ENCODE data around the gene TMEM117.

TMEM117 gene

DNA sequence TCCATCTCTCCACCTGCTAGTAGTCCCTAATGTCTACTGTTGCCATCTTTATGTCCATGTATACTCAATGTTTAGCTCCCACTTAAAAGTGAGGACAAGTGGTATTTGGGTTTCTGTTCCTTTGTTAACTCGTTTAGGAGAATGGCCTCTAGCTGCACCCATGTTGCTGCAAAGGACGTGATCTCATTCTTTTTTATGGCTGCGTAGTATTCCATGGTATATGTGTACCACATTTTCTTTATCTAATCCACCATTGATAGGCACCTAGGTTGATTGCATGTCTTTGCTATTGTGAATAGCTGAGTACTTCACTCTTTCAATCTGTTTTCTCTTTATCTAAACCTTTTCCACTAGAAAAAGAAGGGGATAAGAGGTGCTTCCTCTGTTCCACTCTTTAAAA lies 130.0 kb downstream of the TMEM117 start:
- no peak overlapping the region for H3K4me3 ChIP-seq (ENCODE audit: low read depth, low read length)
- no peak for DNase-seq (ENCODE audit: low read depth)
- TF ChIP-seq MYC (IDR thresholded peaks at IDR 0.05; ENCODE audit: low read depth, low read length) (no peak), POLR2A (IDR thresholded peaks at IDR 0.05; ENCODE audit: extremely low read depth, insufficient read length) (no peak)
- TF ChIP-seq, protein P1, sequence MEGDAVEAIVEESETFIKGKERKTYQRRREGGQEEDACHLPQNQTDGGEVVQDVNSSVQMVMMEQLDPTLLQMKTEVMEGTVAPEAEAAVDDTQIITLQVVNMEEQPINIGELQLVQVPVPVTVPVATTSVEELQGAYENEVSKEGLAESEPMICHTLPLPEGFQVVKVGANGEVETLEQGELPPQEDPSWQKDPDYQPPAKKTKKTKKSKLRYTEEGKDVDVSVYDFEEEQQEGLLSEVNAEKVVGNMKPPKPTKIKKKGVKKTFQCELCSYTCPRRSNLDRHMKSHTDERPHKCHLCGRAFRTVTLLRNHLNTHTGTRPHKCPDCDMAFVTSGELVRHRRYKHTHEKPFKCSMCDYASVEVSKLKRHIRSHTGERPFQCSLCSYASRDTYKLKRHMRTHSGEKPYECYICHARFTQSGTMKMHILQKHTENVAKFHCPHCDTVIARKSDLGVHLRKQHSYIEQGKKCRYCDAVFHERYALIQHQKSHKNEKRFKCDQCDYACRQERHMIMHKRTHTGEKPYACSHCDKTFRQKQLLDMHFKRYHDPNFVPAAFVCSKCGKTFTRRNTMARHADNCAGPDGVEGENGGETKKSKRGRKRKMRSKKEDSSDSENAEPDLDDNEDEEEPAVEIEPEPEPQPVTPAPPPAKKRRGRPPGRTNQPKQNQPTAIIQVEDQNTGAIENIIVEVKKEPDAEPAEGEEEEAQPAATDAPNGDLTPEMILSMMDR (IDR thresholded peaks at IDR 0.05; ENCODE audit: low read depth, low read length), result no peak
- TF ChIP-seq, protein P2, sequence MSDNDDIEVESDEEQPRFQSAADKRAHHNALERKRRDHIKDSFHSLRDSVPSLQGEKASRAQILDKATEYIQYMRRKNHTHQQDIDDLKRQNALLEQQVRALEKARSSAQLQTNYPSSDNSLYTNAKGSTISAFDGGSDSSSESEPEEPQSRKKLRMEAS (IDR thresholded peaks at IDR 0.05; ENCODE audit: low read depth, low read length), result no peak

DNA sequence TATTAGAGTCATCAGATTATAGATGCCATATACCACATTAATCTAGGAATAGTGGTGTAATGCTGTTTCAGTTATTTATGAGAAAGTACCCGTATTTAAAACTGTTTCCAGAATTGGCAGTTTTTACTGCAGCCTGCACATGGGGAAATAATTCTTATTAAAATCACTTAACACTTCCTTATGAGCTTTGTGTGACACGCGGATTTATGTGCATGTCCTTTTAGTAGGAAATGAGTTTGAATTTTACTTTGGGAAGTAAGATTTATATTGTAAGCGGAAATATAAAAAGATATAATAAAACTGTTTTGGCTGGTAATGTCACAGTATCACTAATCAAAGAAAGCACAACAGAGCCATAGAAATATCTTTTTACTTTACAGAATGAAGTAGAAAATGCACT lies 132.9 kb downstream of the TMEM117 start:
- no peak overlapping the region for H3K4me3 ChIP-seq (ENCODE audit: low read depth, low read length)
- TF ChIP-seq POLR2A (IDR thresholded peaks at IDR 0.05; ENCODE audit: extremely low read depth, insufficient read length), result no peak
- no peak for TF ChIP-seq MYC (IDR thresholded peaks at IDR 0.05; ENCODE audit: low read depth, low read length)
- TF ChIP-seq, protein P1 (IDR thresholded peaks at IDR 0.05; ENCODE audit: low read depth, low read length), result no peak
- TF ChIP-seq, protein P2 (IDR thresholded peaks at IDR 0.05; ENCODE audit: low read depth, low read length), result no peak
- DNase-seq (ENCODE audit: low read depth), result no peak

DNA sequence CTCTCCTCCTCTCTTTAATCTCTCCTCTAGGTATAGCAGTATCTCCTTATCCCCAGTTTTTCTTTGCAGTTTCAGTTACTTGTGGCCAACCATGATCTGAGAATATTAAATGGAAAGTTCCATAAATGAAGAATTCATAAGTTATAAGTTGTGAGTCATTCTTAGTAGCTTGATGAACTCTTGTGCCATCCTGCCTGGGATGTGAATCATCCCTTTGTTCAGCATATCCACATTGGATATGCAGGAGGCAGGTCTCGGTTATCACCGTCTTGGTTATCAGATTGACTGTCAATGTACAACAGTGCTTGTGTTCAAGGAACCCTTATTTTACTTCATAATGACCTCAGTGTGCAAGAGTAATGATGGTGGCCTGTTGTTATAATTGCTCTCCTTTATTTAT lies 134.0 kb downstream of the TMEM117 start:
- no peak for DNase-seq (ENCODE audit: low read depth)
- TF ChIP-seq POLR2A (IDR thresholded peaks at IDR 0.05; ENCODE audit: extremely low read depth, insufficient read length), result no peak
- TF ChIP-seq, protein P2 (IDR thresholded peaks at IDR 0.05; ENCODE audit: low read depth, low read length), result no peak
- no peak for TF ChIP-seq MYC (IDR thresholded peaks at IDR 0.05; ENCODE audit: low read depth, low read length)
- TF ChIP-seq, protein P1 (IDR thresholded peaks at IDR 0.05; ENCODE audit: low read depth, low read length), result no peak
- H3K4me3 ChIP-seq (ENCODE audit: low read depth, low read length), result no peak overlapping the region

DNA sequence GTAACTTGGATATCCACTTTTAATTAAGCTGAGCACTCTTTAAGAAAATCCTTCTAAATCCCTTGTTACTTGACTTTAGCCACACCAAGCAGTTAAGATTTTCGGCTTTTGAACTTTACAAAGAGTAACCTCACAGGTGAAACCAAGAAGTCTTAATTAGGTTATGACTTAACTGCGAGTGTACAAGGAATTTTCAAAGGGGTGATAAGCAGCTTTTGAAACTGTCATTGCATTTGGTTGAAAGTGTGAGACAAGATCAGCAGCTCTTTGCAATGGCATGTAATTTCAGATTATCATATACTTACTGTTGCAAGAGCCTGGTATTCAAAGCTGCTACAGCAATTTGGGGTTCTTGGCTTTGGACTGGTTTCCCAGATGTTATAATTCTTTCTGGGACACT lies 137.5 kb downstream of the TMEM117 start:
- no peak overlapping the region for H3K4me3 ChIP-seq (ENCODE audit: low read depth, low read length)
- TF ChIP-seq POLR2A (IDR thresholded peaks at IDR 0.05; ENCODE audit: extremely low read depth, insufficient read length), result no peak
- TF ChIP-seq, protein P2 (IDR thresholded peaks at IDR 0.05; ENCODE audit: low read depth, low read length), result no peak
- no peak for TF ChIP-seq MYC (IDR thresholded peaks at IDR 0.05; ENCODE audit: low read depth, low read length)
- TF ChIP-seq, protein P1 (IDR thresholded peaks at IDR 0.05; ENCODE audit: low read depth, low read length), result no peak
- DNase-seq (ENCODE audit: low read depth), result no peak

DNA sequence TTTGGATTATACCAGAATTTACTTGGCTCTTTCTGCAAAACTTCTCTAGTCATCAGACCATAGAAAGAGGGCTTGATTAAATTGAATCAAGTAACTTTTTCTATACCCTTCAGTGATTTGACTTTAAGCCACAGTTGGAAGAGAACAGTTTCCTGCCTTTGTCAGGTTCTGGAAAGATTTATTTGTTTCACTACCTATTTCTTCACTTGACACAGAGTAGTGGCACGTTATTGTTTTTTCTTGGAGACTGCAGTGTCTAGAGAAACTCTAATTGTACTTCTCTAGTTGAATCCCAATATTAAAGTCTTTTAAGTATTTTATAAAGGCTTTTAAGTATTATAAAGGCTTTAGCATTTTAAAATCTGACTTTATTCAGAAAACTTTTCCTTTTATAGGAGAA lies 138.1 kb downstream of the TMEM117 start:
- TF ChIP-seq MYC (IDR thresholded peaks at IDR 0.05; ENCODE audit: low read depth, low read length) (no peak), POLR2A (IDR thresholded peaks at IDR 0.05; ENCODE audit: extremely low read depth, insufficient read length) (no peak)
- TF ChIP-seq, protein P1 (IDR thresholded peaks at IDR 0.05; ENCODE audit: low read depth, low read length), result no peak
- TF ChIP-seq, protein P2 (IDR thresholded peaks at IDR 0.05; ENCODE audit: low read depth, low read length), result no peak
- DNase-seq (ENCODE audit: low read depth), result no peak
- no peak overlapping the region for H3K4me3 ChIP-seq (ENCODE audit: low read depth, low read length)

DNA sequence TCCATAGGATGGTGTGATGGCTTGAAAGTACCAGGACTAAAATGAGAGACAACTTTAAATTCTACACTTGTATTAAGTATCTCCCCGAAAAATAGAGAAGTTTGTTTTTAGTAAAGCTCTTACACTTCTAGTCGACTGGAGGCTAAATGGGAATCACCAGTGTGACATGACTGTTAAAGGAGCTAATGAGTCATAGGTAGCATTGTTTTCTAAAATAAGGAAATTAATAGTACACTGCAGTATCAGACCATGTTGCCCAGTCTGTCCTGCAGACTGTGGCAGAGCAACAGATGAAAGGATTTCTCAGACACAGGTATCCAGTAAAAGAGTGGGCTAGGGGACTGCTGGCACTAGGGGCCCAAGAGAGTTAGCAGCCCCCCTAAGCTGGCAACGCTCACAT lies 140.1 kb downstream of the TMEM117 start:
- TF ChIP-seq, protein P1 (IDR thresholded peaks at IDR 0.05; ENCODE audit: low read depth, low read length), result no peak
- no peak for TF ChIP-seq POLR2A (IDR thresholded peaks at IDR 0.05; ENCODE audit: extremely low read depth, insufficient read length)
- TF ChIP-seq MYC (IDR thresholded peaks at IDR 0.05; ENCODE audit: low read depth, low read length), result no peak
- TF ChIP-seq, protein P2 (IDR thresholded peaks at IDR 0.05; ENCODE audit: low read depth, low read length), result no peak
- DNase-seq (ENCODE audit: low read depth), result no peak
- H3K4me3 ChIP-seq (ENCODE audit: low read depth, low read length), result no peak overlapping the region

Measured in NB4 (cell line).